OCI-LY1 (cell line): ENCODE data around the gene SOX30.

Experiments used
- CTCF ChIP-seq: fragments of 200-600 bp; sonication (generic), shearing (Covaris generic); IDR thresholded peaks from 2 replicates; pipeline ENCODE4 v1.5.1; 2017; ENCODE audit warnings: mild to moderate bottlenecking, antibody characterized with exemption, low read length, moderate library complexity, mixed read lengths
- EZH2 ChIP-seq: fragments of 200-600 bp; sonication (generic), shearing (Covaris generic); IDR thresholded peaks from 2 replicates; pipeline ENCODE4 v1.8.0; 2017; ENCODE audit warnings: borderline replicate concordance, mixed run types, mild to moderate bottlenecking, antibody characterized with exemption, low read length, moderate library complexity, mixed read lengths

DNA sequence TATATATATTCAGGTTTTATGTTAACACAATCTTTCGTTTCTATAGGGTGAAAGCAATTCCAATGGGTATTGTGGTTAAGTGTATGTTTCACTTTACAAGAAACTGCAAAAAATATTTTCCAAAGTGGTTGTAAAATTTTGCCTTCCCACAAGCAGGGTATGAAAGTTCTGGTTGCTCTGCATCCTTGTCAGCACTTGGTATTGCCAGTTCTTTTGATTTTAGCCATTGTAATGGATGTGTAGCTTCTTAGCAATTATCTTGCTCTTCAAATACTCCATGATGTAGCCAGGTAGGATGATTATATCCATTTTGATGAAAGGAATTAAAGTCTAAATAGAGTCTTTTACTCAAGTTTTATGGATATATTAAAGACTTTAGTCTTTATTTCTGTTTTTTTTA, 67.6 kb downstream of the SOX30 start:
- TF ChIP-seq EZH2 (no peak), CTCF (no peak)
